Left colon (tissue), 2 donors: Measurements from ENCODE around the gene DCTN2. TPM values are rescaled to one million over a fixed set of nuclear protein-coding genes. Genes with fewer than 3 reads are reported as not detected.
"Not testable (repeated sequence)": the region's sequence is repeated elsewhere in the genome, so short reads cannot be mapped to it uniquely, and the experiment has no call there.

Experiments used
- ATAC-seq: fragments of 200-7000 bp; cut with Tn5 transposase; one replicate; pipeline ENCODE4 v1.9.1; 2020; ENCODE audit warnings: mild to moderate bottlenecking, moderate library complexity
- DNase-seq, 2 donors: peaks; one replicate each; pipeline ENCODE4 v3.0.0-alpha.2; 2020
- intact Hi-C, 2 donors: fragments of 100-400 bp; cut with DNase I in 1 of 2; cut with micrococcal nuclease in 1 of 2; formaldehyde crosslinking; loops; one replicate each; pipeline versions ENCODE4 v1.11.2 to v1.14.0; 2022; cut with DNase I, micrococcal nuclease
- long read RNA-seq: library from polyadenylated mRNA; unstranded; transcript quantifications from one replicate; pipeline ENCODE4 v2.0.0, GENCODE V29; 2021
- total RNA-seq, 2 donors: library from RNA; stranded (reverse); fragmentation: NEBNext Ultra II Directional; extraction: Animal tissue kit (Norgen Biotek cat#: 25700); gene quantifications; one replicate each; pipeline ENCODE4 v1.2.1, GENCODE V29; 2021
- donor health status: DM: no; HTN: no; CAD: no.
- donor health status: DM: yes; HTN: yes; CAD: no.

DCTN2 gene
- total RNA-seq: 100 to 1,000 TPM; 139 to 151 TPM
- long read RNA-seq, transcript DCTN2-209 (14 exons, 2,061 nt): major isoform, 328 of 407 reads
- long read RNA-seq, partial matches to known transcripts: 11 of 407 reads
- long read RNA-seq, other reads (novel, unspliced or antisense): 66 of 407 reads

GRCh38 chr12:57546438-57547287, at the start of gene DCTN2:
Gene DCTN2 (minus strand): TSS chr12:57547192. CDS start chr12:57547063, 129 bp downstream.
- intact Hi-C loops: no loop called here

DNA sequence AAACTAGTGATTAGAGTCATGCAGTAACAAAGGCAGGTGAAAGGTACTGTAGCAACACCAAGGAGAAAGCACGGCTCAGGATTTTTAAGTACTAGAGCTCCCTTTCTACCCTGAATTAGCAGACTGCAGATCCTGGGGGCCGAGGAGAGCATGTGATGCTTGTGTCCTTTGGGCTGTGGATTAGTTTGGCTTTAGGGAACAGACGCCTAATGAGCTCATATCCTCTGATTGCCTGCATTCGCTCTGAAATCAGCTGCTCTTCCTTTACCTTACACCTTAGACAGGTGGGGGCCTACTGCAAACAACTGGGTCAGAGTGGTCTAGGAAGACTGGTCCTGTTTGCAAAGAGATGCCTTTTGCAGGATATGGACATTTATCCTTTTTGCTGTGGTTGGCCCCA, 46.2 kb upstream of the DCTN2 start:
- ATAC-seq (no peak), DNase-seq (no peak)
- intact Hi-C loops: no loop called here

More at GRCh38 chr12:57546438-57547287, at the start of gene DCTN2:
- DNase-seq: peak; percentile 94 to 98
- ATAC-seq: peak; percentile 92

DNA sequence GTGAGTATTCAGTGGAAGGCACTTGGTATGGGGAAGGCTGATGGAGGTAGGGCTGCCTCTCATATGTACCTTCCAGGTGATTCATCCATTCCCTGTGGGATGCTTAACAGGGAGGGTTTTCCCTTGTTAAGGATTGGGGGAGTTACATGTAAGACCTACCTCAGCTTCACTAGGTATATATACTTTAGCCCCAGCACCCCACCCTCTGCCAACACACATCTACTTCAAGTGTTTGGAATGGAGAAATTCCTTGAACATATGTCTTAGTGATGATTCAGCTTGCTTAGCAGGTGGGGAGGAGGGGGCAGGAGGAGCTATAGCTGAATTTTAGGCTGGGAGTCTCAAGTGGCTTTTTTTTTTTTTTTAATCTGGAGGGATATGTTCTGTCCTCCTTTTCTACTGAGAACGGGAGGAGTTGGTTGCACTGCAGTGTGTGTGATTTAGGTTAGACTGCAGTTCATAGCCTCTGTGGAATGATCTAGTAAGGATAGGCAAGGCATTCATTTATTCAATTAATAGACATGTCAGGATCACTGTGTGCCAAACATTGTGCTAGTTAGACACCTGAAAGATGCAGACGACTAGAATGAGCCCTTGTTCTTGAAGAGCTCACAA, 45.7 kb upstream of the DCTN2 start:
- DNase-seq: no peak

DNA sequence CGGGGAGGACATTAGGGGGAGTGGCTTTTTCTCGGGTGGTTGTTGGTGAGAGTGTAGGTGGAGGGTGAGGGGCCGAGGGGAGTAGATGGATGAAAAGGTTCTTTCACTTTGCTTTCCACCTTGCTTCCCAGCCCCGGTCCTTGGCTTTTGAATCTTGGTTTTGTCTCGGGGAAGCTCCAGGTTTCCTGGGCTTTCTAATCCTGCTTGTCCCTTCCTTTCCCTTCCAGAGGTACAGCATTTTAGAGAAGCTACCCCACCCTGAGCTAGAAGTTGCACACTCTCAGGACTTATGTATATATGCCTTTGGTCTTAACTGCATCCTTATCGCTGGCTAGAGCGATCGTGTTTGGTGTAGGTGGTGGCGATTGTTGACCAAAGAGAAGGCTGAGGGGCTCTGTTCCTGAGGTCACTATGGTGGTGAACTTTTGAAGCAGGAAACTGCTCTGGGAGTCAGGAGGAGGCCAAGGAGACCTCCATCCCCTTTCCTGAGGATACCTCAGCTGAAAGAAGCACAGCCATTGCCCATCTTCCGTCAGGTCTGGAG, 44.9 kb upstream of the DCTN2 start:
- DNase-seq: peak in 1 of 2 donors; percentile 41
- intact Hi-C loops: no loop called here
- no peak for ATAC-seq

More for the DNA sequence above, 45.7 kb upstream of the DCTN2 start:
- no peak for ATAC-seq
- intact Hi-C loops: no loop called here

DNA sequence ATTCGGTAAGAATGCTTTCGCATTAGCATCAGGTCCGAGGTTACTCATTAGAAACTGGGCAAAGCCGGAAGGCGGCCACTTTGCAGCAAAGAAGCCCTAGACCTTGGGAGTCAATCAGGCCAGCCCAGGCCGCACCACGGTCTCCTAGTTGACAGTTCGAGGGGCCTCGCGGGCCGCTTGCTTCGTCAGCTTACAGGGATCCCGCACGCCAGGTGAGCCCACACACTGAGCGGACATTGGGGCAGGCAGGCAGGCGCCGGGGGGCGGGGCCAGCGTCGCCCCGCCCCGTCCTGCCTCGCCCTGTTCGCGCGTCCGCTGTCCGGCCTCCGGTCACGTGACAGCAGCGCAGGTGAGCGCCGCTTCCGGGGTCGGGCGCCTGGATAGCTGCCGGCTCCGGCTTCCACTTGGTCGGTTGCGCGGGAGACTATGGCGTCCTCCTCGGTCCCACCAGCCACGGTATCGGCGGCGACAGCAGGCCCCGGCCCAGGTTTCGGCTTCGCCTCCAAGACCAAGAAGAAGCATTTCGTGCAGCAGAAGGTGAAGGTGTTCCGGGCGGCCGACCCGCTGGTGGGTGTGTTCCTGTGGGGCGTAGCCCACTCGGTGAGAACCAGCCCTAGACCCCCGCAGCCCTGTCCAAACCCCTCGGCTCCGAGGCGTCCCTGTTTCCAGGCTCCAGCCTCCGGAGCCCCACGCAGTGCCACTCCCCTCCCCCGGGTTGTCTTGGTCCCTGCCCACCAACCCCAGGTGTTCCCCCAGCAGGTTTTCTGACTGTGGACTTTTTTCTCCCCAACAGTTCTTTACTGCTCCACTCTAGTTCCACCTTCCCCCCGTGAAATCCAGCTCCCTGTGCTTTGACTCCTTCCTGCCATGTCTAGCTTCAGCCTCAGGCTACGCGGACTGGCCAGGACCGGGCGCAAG, 44.1 kb upstream of the DCTN2 start, which contains the start of gene PIP4K2C:
Gene PIP4K2C, plus strand, starts transcription at position 329 of the 918 bp plus-strand sequence. Its CDS starts 98 bp downstream, at position 427.
- peak; percentile 82 to 88 for DNase-seq
- intact Hi-C loops: no loop called here
- ATAC-seq: peak; percentile 98

DNA sequence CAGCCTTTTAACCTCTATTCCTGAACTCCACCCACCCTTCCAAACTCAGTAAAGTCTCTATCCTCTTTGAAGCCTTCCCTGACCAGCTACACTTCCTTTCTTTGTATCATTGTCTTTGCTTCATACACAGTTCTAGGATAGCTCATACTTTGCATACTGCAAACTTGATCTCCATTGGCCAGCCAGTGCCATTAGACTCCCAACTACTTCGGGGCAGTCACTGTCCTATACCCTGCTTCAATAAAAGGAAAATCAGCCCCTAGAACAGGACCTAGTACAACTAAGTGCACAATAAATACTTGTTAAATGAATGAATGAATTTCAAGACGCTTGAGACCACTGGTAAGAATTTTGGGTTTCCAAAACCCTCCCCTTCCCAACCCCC, 43.5 kb upstream of the DCTN2 start:
- intact Hi-C loops: no loop called here
- DNase-seq (no peak), ATAC-seq (no peak)

- DNase-seq, ATAC-seq, intact Hi-C loops: not testable (repeated sequence)
These were observed 42.1 kb upstream of the DCTN2 start for GRCh38 chr12:57588951-57589610.

- ATAC-seq (no peak), DNase-seq (no peak)
- intact Hi-C loops: no loop called here
These were observed 39.9 kb upstream of the DCTN2 start for GRCh38 chr12:57586832-57587429.

DNA sequence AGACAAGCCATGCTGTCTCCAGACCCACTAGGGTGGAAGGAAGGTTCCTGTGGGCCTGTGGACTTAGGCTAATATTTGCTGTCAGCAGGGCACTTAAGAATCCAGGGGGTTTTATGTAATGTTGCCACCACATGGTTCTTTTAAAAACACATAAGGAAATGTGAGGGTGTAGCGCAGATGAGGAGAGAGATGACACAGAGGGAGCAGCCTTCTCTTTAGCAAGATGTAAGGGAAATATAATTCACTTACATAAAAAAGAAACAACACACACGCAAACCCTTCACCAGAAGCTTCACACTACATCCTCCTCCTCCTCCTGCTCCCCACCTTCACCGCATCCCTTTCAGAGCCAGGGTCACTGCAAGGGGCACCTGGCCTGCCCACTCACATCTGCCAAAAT, 39.1 kb upstream of the DCTN2 start:
- DNase-seq (no peak), ATAC-seq (no peak)
- intact Hi-C loops: no loop called here

DNA sequence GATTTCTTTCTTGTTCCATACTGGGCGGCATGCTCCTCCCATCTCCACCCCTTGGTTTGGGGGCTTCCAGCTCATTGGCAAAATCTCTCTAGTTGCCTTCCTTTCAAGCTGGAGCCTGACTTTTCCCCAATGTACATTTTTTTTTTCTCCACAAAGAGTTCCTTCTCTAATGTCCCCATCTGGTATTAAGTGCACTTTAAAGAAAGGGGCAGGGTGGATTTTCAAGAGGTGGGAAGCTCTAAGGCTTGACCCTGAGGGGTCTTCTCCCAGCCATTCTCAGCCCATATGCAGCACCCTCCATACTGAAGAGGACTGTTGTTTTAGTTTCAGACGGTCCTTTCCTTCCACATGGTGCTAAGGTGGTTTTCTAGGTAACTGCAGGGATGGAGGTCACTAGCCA, 38.2 kb upstream of the DCTN2 start:
- intact Hi-C loops: no loop called here
- DNase-seq (no peak), ATAC-seq (no peak)

DNA sequence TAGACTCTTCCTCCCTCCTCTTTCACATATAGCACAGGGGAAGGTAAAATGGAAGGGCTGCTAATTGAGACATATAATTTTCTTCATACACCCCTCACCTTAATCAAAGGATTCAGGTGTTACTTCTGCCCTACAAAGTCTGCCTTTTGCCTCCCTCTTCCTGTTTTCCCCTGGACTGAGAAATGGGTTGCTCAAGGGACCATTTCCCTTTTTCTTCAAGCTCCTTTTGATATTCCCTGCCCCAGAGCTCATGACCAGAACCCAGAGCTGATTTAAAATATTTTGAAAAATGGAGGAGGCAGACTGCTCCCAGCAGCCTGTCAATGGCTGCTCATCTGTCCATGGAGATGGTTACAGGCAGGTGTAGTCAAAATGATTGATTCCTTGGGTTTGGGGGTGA, 37.7 kb upstream of the DCTN2 start:
- ATAC-seq: no peak
- DNase-seq: no peak
- intact Hi-C loops: loop anchor here in 1 of 2 donors (5.0 kb wide), 1 partner anchor 38 kb away; no protein-coding TSS in a partner anchor

- intact Hi-C loops: loop anchor here in 1 of 2 donors (5.0 kb wide), 1 partner anchor 38 kb away; no protein-coding TSS in a partner anchor
These were observed 37.1 kb upstream of the DCTN2 start for GRCh38 chr12:57584050-57584449.

DNA sequence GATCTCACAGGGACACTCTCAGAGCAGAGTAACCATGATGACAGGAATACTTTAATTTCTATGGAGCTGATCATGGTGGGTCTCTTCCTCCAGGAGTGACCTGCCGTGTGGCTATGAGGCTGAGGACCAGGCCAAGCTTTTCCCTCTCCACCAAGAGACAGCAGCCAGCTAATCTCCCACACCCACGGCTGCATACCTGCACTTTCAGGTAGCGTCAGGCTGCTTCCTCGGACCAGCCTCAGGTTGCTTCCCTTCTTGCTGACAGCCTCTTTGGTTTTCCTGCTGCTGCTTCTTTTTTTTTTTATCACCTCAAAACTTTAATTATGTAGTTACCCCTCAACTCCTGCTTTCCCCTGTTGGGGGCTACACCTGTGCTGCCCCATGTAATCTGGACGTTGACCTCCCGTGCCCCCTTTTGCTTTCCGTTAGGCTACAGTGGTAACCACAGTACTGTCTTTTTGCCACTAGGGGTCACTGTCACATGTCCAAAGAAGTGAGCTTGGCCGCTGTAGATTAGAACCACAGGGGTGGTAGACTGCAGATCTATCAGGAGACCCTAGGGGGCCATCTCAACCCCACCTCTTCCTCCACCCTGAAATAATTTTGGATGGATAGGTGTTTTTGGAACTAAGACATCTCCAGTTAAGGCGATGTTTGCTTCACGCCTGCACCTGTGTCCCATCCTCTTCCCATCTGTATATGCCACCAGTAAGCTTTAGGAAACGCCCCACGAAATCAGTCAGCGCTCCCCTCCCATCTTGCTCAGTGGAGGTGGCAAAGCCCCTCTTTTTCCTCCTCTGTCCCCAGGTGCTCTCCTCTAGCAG, 36.2 kb upstream of the DCTN2 start:
- DNase-seq (peak; percentile 32 to 52), ATAC-seq (peak; percentile 86)
- intact Hi-C loops: loop anchor here in 1 of 2 donors (5.0 kb wide), 1 partner anchor 39 kb away; no protein-coding TSS in a partner anchor

More at GRCh38 chr12:57584050-57584449, 37.1 kb upstream of the DCTN2 start:
- no peak for DNase-seq
- no peak for ATAC-seq

- ATAC-seq (no peak), DNase-seq (no peak)
- intact Hi-C loops: loop anchor here in 1 of 2 donors (5.0 kb wide), 1 partner anchor 40 kb away; no protein-coding TSS in a partner anchor
These were observed 35.4 kb upstream of the DCTN2 start for GRCh38 chr12:57582440-57582839.

DNA sequence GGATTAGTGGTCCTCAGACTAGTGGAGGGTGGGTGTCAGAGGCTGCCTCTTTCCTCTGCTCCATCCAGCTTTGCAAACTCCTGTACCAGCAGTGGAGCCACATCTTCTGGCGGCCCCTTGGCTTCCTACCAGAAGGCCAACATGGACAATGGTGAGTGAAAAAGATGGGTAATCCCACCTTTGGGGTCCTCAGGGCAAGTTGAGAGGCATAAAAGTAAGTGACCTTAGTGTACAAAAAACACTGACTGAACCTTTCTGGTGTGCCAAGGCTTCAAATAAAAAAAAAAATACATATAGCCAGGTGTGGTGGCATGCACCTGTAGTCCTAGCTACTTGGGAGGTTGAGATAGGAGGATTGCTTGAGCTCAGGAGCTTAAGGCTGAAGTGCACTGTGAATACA, 34.8 kb upstream of the DCTN2 start:
- intact Hi-C loops: loop anchor here in 1 of 2 donors (5.0 kb wide), 1 partner anchor 40 kb away; no protein-coding TSS in a partner anchor
- DNase-seq (no peak), ATAC-seq (no peak)

GRCh38 chr12:57580466-57580795, 33.4 kb upstream of the DCTN2 start:
- ATAC-seq (no peak), DNase-seq (no peak)
- intact Hi-C loops: loop anchor here in 1 of 2 donors (5.0 kb wide), 1 partner anchor 42 kb away; no protein-coding TSS in a partner anchor
